Body of pancreas (tissue), 4 donors: Measurements from ENCODE around the gene KRTAP4-11. TPM values are rescaled to one million over a fixed set of nuclear protein-coding genes. Genes with fewer than 3 reads are reported as not detected.

ENCODE experiments used
- ATAC-seq: fragments of 150-250 bp; one replicate; pipeline ENCODE4 v1.9.1; 2016
- DNase-seq, 4 donors: peaks; one replicate each; pipeline ENCODE4 v3.0.0-alpha.2; 2019
- H3K27ac ChIP-seq, 4 donors: fragments of 200-600 bp; sonication (generic); 1 replicate in 3 of 4; 2 replicates in 1 of 4; pipeline versions ENCODE4 v1.5.1 to v1.6.1; 2016 to 2019; ENCODE audit warnings: mild to moderate bottlenecking in 1 of 4, mixed read lengths in 1 of 4, moderate library complexity in 1 of 4
- H3K27me3 ChIP-seq, 2 donors: fragments of 200-600 bp; sonication (generic); one replicate each; pipeline ENCODE4 v1.6.0; 2016; ENCODE audit warnings: mild to moderate bottlenecking in 1 of 2
- H3K36me3 ChIP-seq, 2 donors: fragments of 200-600 bp; sonication (generic); replicated peaks in 1 of 2; 2 replicates each; pipeline ENCODE4 v1.5.1; 2016; ENCODE audit warnings: low read depth in 2 of 2; ENCODE audit not compliant: insufficient read depth in 1 of 2
- H3K4me1 ChIP-seq: fragments of 200-600 bp; sonication (generic); one replicate; pipeline ENCODE4 v1.6.0; 2016
- H3K4me3 ChIP-seq, 2 donors: fragments of 200-600 bp; sonication (generic); 1 replicate in 1 of 2; 2 replicates in 1 of 2; pipeline ENCODE4 v1.5.1; 2016 to 2019
- H3K9me3 ChIP-seq, 3 donors: fragments of 200-600 bp; sonication (generic); 1 replicate in 2 of 3; 2 replicates in 1 of 3; pipeline ENCODE4 v1.5.1; 2016
- POLR2A ChIP-seq, 3 donors: fragments of 450-650 bp; IDR thresholded peaks; one replicate each; pipeline ENCODE4 v1.6.1; 2016; ENCODE audit warnings: antibody characterized with exemption in 3 of 3, mild to moderate bottlenecking in 2 of 3
- intact Hi-C: fragments of 100-400 bp; cut with DNase I; formaldehyde crosslinking; loops from one replicate; pipeline ENCODE4 v1.15.1; 2023
- total RNA-seq, 2 donors: library from RNA; depleted of rRNA; stranded (reverse); fragments of >200 nt; gene quantifications; one replicate each; pipeline ENCODE4 v1.1.0, GENCODE V29; 2016
- TF ChIP-seq, protein P1 (sequence below), 7 experiments: fragments of 450-650 bp in 4 of 7; fragments of 200-600 bp in 3 of 7; sonication (generic) in 3 of 7; IDR thresholded peaks; one replicate each; pipeline ENCODE4 v1.5.1; 2016 to 2019; ENCODE audit warnings: antibody characterized with exemption in 7 of 7

The KRTAP4-11 gene
- total RNA-seq, 2 donors from 2014 or later: not detected

DNA sequence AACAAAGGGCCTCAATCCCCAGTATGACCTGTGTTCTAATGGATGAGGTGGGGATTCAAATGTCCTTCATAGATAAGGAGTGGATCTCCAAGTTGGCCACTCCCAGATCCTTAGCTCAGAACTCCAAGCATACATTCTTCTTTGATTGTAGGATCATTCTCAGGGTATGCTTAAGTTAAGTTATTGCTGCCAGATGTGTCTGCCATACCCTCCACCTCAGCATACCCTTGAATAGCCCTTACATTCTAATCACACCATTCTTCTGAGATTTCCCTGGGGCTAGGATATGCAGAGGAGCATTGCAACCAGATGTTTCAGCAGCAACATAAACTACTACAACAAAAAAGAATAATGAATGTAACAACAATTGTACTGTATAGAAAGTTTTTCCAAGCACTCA lies 50.9 kb downstream of the KRTAP4-11 start:
- intact Hi-C loops: no loop called here
- H3K9me3 ChIP-seq: no peaks in the 10 kb centered on the region
- H3K36me3 ChIP-seq: no peaks in the 10 kb centered on the region
- H3K4me3 ChIP-seq: no peak overlapping the region
- no peak overlapping the region for H3K27ac ChIP-seq
- no peak for DNase-seq
- no peaks in the 10 kb centered on the region for H3K4me1 ChIP-seq
- TF ChIP-seq, protein P1, sequence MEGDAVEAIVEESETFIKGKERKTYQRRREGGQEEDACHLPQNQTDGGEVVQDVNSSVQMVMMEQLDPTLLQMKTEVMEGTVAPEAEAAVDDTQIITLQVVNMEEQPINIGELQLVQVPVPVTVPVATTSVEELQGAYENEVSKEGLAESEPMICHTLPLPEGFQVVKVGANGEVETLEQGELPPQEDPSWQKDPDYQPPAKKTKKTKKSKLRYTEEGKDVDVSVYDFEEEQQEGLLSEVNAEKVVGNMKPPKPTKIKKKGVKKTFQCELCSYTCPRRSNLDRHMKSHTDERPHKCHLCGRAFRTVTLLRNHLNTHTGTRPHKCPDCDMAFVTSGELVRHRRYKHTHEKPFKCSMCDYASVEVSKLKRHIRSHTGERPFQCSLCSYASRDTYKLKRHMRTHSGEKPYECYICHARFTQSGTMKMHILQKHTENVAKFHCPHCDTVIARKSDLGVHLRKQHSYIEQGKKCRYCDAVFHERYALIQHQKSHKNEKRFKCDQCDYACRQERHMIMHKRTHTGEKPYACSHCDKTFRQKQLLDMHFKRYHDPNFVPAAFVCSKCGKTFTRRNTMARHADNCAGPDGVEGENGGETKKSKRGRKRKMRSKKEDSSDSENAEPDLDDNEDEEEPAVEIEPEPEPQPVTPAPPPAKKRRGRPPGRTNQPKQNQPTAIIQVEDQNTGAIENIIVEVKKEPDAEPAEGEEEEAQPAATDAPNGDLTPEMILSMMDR (IDR thresholded peaks at IDR 0.05): no peak
- TF ChIP-seq POLR2A (IDR thresholded peaks at IDR 0.05): no peak
- no peaks in the 10 kb centered on the region for H3K27me3 ChIP-seq
- no peak for ATAC-seq

Other genes starting within 250 kb of the KRTAP4-11 start
- not detected for gene KRT20, start 233.1 kb downstream of the KRTAP4-11 start, total RNA-seq
- gene KRT23, start 180.7 kb downstream of the KRTAP4-11 start, total RNA-seq: 1 to 10 TPM; 2.3 to 9.6 TPM
- gene KRT39, start 151.4 kb downstream of the KRTAP4-11 start, total RNA-seq: not detected
- 1 to 10 TPM in 1 of 2 donors, not detected in 1; 1.6 TPM for gene KRT40, start 134.0 kb downstream of the KRTAP4-11 start, total RNA-seq
- gene KRTAP3-3, start 124.2 kb downstream of the KRTAP4-11 start, total RNA-seq: not detected
- not detected for gene KRTAP3-2, start 118.5 kb downstream of the KRTAP4-11 start, total RNA-seq
- gene KRTAP3-1, start 109.2 kb downstream of the KRTAP4-11 start, total RNA-seq: not detected
- not detected for gene KRTAP1-5, start 91.2 kb downstream of the KRTAP4-11 start, total RNA-seq
- gene KRTAP1-4, start 88.2 kb downstream of the KRTAP4-11 start, total RNA-seq: not detected
- not detected for gene KRTAP1-3, start 83.5 kb downstream of the KRTAP4-11 start, total RNA-seq
- gene KRTAP1-1, start 76.9 kb downstream of the KRTAP4-11 start, total RNA-seq: not detected
- gene KRTAP2-1, start 71.1 kb downstream of the KRTAP4-11 start, total RNA-seq: not detected
- gene KRTAP2-2, start 63.1 kb downstream of the KRTAP4-11 start, total RNA-seq: not detected
- gene KRTAP2-3, start 58.3 kb downstream of the KRTAP4-11 start, total RNA-seq: not detected
- gene KRTAP2-4, start 52.5 kb downstream of the KRTAP4-11 start, total RNA-seq: not detected
- gene KRTAP4-7, start 34.2 kb downstream of the KRTAP4-11 start, total RNA-seq: not detected
- not detected for gene KRTAP4-8, start 20.2 kb downstream of the KRTAP4-11 start, total RNA-seq
- gene KRTAP4-16, start 16.2 kb downstream of the KRTAP4-11 start, total RNA-seq: not detected
- not detected for gene KRTAP4-9, start 13.0 kb downstream of the KRTAP4-11 start, total RNA-seq
- gene KRTAP4-12, start 5.8 kb upstream of the KRTAP4-11 start, total RNA-seq: not detected
- not detected for gene KRTAP4-6, start 22.2 kb upstream of the KRTAP4-11 start, total RNA-seq
- gene KRTAP4-5, start 31.5 kb upstream of the KRTAP4-11 start, total RNA-seq: not detected
- gene KRTAP4-4, start 42.4 kb upstream of the KRTAP4-11 start, total RNA-seq: not detected
- not detected for gene KRTAP4-3, start 49.8 kb upstream of the KRTAP4-11 start, total RNA-seq
- gene KRTAP4-2, start 59.8 kb upstream of the KRTAP4-11 start, total RNA-seq: not detected
- not detected for gene KRTAP4-1, start 66.5 kb upstream of the KRTAP4-11 start, total RNA-seq
- not detected for gene KRTAP9-1, start 71.5 kb upstream of the KRTAP4-11 start, total RNA-seq
- not detected for gene KRTAP9-2, start 108.3 kb upstream of the KRTAP4-11 start, total RNA-seq
- not detected for gene KRTAP9-3, start 114.1 kb upstream of the KRTAP4-11 start, total RNA-seq
- gene KRTAP9-8, start 119.6 kb upstream of the KRTAP4-11 start, total RNA-seq: not detected
- not detected for gene KRTAP9-4, start 131.3 kb upstream of the KRTAP4-11 start, total RNA-seq
- gene KRTAP9-9, start 137.0 kb upstream of the KRTAP4-11 start, total RNA-seq: not detected
- gene KRTAP9-6, start 147.0 kb upstream of the KRTAP4-11 start, total RNA-seq: not detected
- not detected for gene KRTAP9-7, start 157.3 kb upstream of the KRTAP4-11 start, total RNA-seq
- gene KRTAP29-1, start 184.5 kb upstream of the KRTAP4-11 start, total RNA-seq: not detected
- gene KRTAP16-1, start 190.9 kb upstream of the KRTAP4-11 start, total RNA-seq: not detected
- gene KRTAP17-1, start 197.3 kb upstream of the KRTAP4-11 start, total RNA-seq: not detected
- not detected for gene KRT33A, start 232.5 kb upstream of the KRTAP4-11 start, total RNA-seq